SU-DHL-6 (cell line): ENCODE data around the gene PREX1.

Experiments
- H2AFZ ChIP-seq: fragments of 200-600 bp; sonication (generic); 2 replicates; pipeline ENCODE4 v1.6.1; 2014; ENCODE audit warnings: low read depth, mild to moderate bottlenecking, moderate library complexity, mixed read lengths, antibody characterized with exemption, low read length; ENCODE audit not compliant: severe bottlenecking
- H3F3A ChIP-seq: fragments of 200-600 bp; shearing (Covaris generic); 2 replicates; pipeline ENCODE4 v1.6.0; 2016; ENCODE audit warnings: antibody characterized with exemption, mild to moderate bottlenecking; ENCODE audit not compliant: insufficient read depth
- H3K27ac ChIP-seq: fragments of 200-600 bp; sonication (generic); 2 replicates; pipeline ENCODE4 v1.5.1; 2016; ENCODE audit warnings: low read depth, mild to moderate bottlenecking, low read length, moderate library complexity, mixed read lengths
- H3K27me3 ChIP-seq: fragments of 200-600 bp; sonication (generic), shearing (Covaris generic); 2 replicates; pipeline ENCODE4 v1.6.0; 2014; ENCODE audit warnings: mild to moderate bottlenecking, low read length
- H3K36me3 ChIP-seq: fragments of 200-600 bp; sonication (generic); 2 replicates; pipeline ENCODE4 v1.6.1; 2014; ENCODE audit warnings: mild to moderate bottlenecking, low read length, mixed read lengths
- H3K4me2 ChIP-seq: fragments of 300-600, 200-600 bp; shearing (Covaris generic), sonication (generic); 2 replicates; pipeline ENCODE4 v1.6.0; 2014; ENCODE audit warnings: low read length, low read depth, mild to moderate bottlenecking; ENCODE audit not compliant: poor library complexity, severe bottlenecking
- H3K4me3 ChIP-seq: fragments of 200-600 bp; sonication (generic); 2 replicates; pipeline ENCODE4 v1.5.1; 2014; ENCODE audit warnings: antibody characterized with exemption, low read length, mild to moderate bottlenecking, mixed read lengths; ENCODE audit not compliant: insufficient read depth, poor library complexity, severe bottlenecking
- H3K79me2 ChIP-seq: fragments of 200-600 bp; sonication (generic); 2 replicates; pipeline ENCODE4 v1.6.1; 2014; ENCODE audit warnings: mild to moderate bottlenecking, low read length, moderate library complexity; ENCODE audit not compliant: insufficient read depth
- H3K9ac ChIP-seq: fragments of 200-600 bp; sonication (generic); 2 replicates; pipeline ENCODE4 v1.7.0; 2014; ENCODE audit warnings: mild to moderate bottlenecking, low read length
- H3K9me2 ChIP-seq: fragments of 200-600 bp; sonication (generic); replicated peaks from 2 replicates; pipeline ENCODE4 v1.6.1; 2014; ENCODE audit warnings: low read length; ENCODE audit not compliant: insufficient read depth
- H3K9me3 ChIP-seq: fragments of 200-600 bp; sonication (generic); 2 replicates; pipeline ENCODE4 v1.6.1; 2014; ENCODE audit warnings: low read length, mixed read lengths; ENCODE audit not compliant: insufficient read depth
- H4K20me1 ChIP-seq: fragments of 200-600 bp; sonication (generic); 2 replicates; pipeline ENCODE4 v1.6.1; 2014; ENCODE audit warnings: low read depth, mild to moderate bottlenecking, antibody characterized with exemption, low read length, moderate library complexity, mixed read lengths
- EZH2phosphoT487 ChIP-seq: fragments of 200-600 bp; sonication (generic), shearing (Covaris generic); conservative IDR thresholded peaks from 2 replicates; pipeline ENCODE4 v1.6.1; 2018; ENCODE audit warnings: mild to moderate bottlenecking, antibody characterized with exemption, low read length, moderate library complexity, mixed read lengths
- TF ChIP-seq, protein P1 (sequence below): fragments of 200-600 bp; sonication (generic); IDR thresholded peaks from one replicate; pipeline ENCODE4 v1.5.1; 2017; ENCODE audit warnings: antibody characterized with exemption, mild to moderate bottlenecking, low read length, moderate library complexity; ENCODE audit not compliant: insufficient read depth, poor library complexity, severe bottlenecking

PREX1 gene

DNA sequence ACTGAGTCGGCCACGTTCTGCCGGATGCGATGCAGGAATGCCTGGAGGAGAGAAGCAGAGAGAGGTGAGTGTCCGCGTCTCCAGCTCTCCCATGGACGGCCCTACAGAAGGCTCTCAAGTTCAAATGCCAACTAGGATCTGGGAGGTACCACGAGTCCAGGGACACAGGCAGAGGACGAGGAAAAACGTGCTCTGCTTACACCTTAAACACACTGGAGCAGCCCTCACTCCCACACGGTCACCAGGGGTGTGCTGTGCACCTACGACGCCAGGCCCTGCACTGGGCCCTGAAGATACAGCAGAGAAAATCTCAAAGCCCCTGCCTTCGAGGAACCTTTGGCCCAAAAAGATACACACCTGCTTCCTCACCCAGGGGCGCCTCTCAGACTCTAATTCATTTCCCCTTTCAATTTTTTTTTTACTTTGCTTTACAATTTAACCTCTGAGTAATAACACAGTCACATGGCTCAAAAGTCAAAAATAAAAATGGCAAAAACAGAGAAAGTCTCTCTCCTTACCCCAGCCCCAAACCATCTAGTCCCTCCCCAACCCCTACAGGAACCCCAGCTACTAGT is 79.9 kb downstream of the PREX1 start:
- Histone ChIP-seq H3K9ac (no peak overlapping the region), H3F3A (no peaks in the 10 kb centered on the region), H3K9me2 (no peaks in the 10 kb centered on the region), H3K4me2 (no peak overlapping the region), H2AFZ (no peak overlapping the region), H3K36me3 (no peaks in the 10 kb centered on the region), H3K9me3 (no peaks in the 10 kb centered on the region), H3K4me3 (no peak overlapping the region), H3K27me3 (no peaks in the 10 kb centered on the region), H3K79me2 (no peaks in the 10 kb centered on the region), H4K20me1 (no peaks in the 10 kb centered on the region), H3K27ac (no peak overlapping the region)
- no peak for TF ChIP-seq EZH2phosphoT487
- TF ChIP-seq, protein P1, sequence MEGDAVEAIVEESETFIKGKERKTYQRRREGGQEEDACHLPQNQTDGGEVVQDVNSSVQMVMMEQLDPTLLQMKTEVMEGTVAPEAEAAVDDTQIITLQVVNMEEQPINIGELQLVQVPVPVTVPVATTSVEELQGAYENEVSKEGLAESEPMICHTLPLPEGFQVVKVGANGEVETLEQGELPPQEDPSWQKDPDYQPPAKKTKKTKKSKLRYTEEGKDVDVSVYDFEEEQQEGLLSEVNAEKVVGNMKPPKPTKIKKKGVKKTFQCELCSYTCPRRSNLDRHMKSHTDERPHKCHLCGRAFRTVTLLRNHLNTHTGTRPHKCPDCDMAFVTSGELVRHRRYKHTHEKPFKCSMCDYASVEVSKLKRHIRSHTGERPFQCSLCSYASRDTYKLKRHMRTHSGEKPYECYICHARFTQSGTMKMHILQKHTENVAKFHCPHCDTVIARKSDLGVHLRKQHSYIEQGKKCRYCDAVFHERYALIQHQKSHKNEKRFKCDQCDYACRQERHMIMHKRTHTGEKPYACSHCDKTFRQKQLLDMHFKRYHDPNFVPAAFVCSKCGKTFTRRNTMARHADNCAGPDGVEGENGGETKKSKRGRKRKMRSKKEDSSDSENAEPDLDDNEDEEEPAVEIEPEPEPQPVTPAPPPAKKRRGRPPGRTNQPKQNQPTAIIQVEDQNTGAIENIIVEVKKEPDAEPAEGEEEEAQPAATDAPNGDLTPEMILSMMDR, result no peak

DNA sequence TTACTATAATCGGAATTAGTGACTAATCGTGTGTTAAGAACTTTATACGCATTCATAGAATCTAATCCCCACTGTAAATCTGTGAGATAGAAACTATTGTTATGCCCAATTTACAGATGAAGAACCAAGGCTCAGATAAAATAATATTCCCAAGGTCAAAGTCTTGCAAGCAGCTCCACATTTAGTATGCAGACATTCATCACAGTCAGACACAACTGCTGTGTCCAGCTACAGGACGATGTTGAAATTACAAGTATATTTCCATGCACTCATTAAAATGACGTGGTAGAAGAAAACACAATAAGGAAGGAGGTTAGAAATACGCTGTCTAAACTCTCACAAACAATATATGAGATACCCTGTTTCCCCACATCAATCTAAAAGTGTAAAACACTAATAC is 82.5 kb downstream of the PREX1 start:
- Histone ChIP-seq H4K20me1 (no peaks in the 10 kb centered on the region), H3K9ac (no peak overlapping the region), H3F3A (no peaks in the 10 kb centered on the region), H3K79me2 (no peaks in the 10 kb centered on the region), H3K4me3 (no peak overlapping the region), H3K9me3 (no peaks in the 10 kb centered on the region), H2AFZ (no peak overlapping the region), H3K4me2 (no peak overlapping the region), H3K27me3 (no peaks in the 10 kb centered on the region), H3K27ac (no peak overlapping the region), H3K9me2 (no peaks in the 10 kb centered on the region), H3K36me3 (no peaks in the 10 kb centered on the region)
- TF ChIP-seq EZH2phosphoT487, result no peak
- TF ChIP-seq, protein P1, result no peak

DNA sequence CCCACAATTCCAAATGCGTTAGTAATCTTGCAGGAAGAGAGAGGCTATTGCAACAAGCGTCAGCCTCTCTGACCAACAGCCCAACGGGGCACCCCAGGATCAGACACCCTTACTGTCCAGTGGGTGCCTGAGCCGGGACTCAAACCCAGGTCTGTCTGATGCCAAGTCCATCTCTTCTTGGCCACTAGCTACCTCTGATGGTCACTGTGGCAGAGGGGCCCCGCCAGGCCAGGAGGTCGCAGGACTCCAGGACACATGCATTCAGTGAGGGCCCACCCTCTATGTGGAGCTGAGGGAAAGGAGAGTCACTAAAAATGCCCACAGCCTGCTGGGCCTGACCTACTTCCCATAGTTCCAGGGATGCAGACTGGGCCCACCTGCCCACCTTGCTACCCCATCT is 83.3 kb downstream of the PREX1 start:
- Histone ChIP-seq H3K4me2 (no peak overlapping the region), H3K27me3 (no peaks in the 10 kb centered on the region), H3K36me3 (no peaks in the 10 kb centered on the region)

DNA sequence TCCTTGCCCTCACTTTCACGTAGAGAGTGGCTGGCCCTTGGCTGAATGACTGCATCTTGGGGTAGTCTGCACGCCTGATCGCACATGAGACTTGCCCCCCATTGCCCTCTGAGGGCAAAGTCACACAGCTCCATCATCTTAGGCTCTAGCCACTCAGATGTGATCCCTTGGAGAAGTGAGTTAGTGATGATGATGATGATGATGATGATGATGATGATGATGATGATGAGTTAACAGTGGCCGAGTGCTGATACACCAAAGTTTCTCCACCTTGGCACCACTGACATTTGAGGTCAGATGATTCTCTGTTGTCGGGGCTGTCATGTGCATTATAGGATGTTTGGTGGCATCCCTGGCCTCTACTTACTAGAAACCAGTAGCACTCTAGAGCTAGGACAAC is 84.0 kb downstream of the PREX1 start:
- H3K79me2 ChIP-seq, result no peaks in the 10 kb centered on the region
- H3K4me3 ChIP-seq, result no peak overlapping the region
- H3K4me2 ChIP-seq, result no peak overlapping the region
- no peaks in the 10 kb centered on the region for H3K9me3 ChIP-seq
- H3K27ac ChIP-seq, result no peak overlapping the region
- H2AFZ ChIP-seq, result no peak overlapping the region
- no peaks in the 10 kb centered on the region for H3K9me2 ChIP-seq
- TF ChIP-seq, protein P1, result no peak
- no peak for TF ChIP-seq EZH2phosphoT487
- no peaks in the 10 kb centered on the region for H4K20me1 ChIP-seq
- no peaks in the 10 kb centered on the region for H3F3A ChIP-seq
- H3K27me3 ChIP-seq, result no peaks in the 10 kb centered on the region
- H3K9ac ChIP-seq, result no peak overlapping the region
- H3K36me3 ChIP-seq, result no peaks in the 10 kb centered on the region

More for the DNA sequence above, 83.3 kb downstream of the PREX1 start:
- Histone ChIP-seq H3K4me3 (no peak overlapping the region), H3K9me2 (no peaks in the 10 kb centered on the region), H3K79me2 (no peaks in the 10 kb centered on the region), H3K9ac (no peak overlapping the region), H3K27ac (no peak overlapping the region), H4K20me1 (no peaks in the 10 kb centered on the region), H3K9me3 (no peaks in the 10 kb centered on the region), H2AFZ (no peak overlapping the region), H3F3A (no peaks in the 10 kb centered on the region)
- TF ChIP-seq EZH2phosphoT487, result no peak
